Kidney epithelial cell (primary cell): Measurements from ENCODE around the gene BCL2L13. TPM values are rescaled to one million over a fixed set of nuclear protein-coding genes. Genes with fewer than 3 reads are reported as not detected.

Source experiments
- DNase-seq: peaks from one replicate; pipeline ENCODE4 v3.0.0-alpha.2; 2010; ENCODE audit warnings: low read depth
- H3K27me3 ChIP-seq: 2 replicates; pipeline ENCODE4 v1.6.0; 2011; ENCODE audit warnings: low read length; ENCODE audit not compliant: control insufficient read depth, insufficient read depth
- H3K36me3 ChIP-seq: 2 replicates; pipeline ENCODE4 v1.5.1; 2011; ENCODE audit warnings: low read length; ENCODE audit not compliant: control insufficient read depth, insufficient read depth
- H3K4me3 ChIP-seq: 2 replicates; pipeline ENCODE4 v1.5.1; 2011; ENCODE audit warnings: low read depth, mild to moderate bottlenecking, control low read depth, low read length
- total RNA-seq: library from RNA; depleted of rRNA; stranded (reverse); fragments of >200 nt; gene quantifications from 2 replicates; pipeline ENCODE4 v1.2.3, GENCODE V29; 2015
- TF ChIP-seq, protein P1 (sequence below): IDR thresholded peaks from 2 replicates; pipeline ENCODE4 v1.5.1; 2011; ENCODE audit warnings: mild to moderate bottlenecking, moderate library complexity, low read length, control low read depth, inconsistent platforms; ENCODE audit not compliant: insufficient read depth, poor library complexity, severe bottlenecking

BCL2L13 gene
- total RNA-seq, 1 donor from 2014 or later, result 58.4 TPM

DNA sequence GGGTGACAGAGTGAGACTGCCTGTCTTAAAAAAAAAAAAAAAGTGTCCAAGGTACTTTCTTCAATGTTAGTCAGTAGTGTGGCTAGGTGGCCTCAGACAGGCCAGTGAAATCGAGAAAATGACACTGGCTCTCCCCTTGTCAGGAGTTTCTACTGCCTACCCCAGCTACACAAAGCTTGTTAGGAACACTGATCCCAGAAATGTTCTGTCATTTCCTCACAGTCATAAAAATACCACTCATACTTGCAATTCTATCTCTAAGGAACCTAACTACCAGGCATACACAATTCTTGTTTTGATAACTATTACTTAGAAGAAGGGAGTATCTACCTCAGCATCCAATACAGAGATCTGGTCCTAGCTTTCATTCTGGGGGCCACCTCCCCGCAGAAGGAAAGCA, 41.3 kb upstream of the BCL2L13 start:
- Histone ChIP-seq H3K4me3 (no peak overlapping the region), H3K36me3 (peaks cover 7% of the 10 kb centered on the region), H3K27me3 (no peaks in the 10 kb centered on the region)
- TF ChIP-seq, protein P1, sequence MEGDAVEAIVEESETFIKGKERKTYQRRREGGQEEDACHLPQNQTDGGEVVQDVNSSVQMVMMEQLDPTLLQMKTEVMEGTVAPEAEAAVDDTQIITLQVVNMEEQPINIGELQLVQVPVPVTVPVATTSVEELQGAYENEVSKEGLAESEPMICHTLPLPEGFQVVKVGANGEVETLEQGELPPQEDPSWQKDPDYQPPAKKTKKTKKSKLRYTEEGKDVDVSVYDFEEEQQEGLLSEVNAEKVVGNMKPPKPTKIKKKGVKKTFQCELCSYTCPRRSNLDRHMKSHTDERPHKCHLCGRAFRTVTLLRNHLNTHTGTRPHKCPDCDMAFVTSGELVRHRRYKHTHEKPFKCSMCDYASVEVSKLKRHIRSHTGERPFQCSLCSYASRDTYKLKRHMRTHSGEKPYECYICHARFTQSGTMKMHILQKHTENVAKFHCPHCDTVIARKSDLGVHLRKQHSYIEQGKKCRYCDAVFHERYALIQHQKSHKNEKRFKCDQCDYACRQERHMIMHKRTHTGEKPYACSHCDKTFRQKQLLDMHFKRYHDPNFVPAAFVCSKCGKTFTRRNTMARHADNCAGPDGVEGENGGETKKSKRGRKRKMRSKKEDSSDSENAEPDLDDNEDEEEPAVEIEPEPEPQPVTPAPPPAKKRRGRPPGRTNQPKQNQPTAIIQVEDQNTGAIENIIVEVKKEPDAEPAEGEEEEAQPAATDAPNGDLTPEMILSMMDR, result no peak
- no peak for DNase-seq

DNA sequence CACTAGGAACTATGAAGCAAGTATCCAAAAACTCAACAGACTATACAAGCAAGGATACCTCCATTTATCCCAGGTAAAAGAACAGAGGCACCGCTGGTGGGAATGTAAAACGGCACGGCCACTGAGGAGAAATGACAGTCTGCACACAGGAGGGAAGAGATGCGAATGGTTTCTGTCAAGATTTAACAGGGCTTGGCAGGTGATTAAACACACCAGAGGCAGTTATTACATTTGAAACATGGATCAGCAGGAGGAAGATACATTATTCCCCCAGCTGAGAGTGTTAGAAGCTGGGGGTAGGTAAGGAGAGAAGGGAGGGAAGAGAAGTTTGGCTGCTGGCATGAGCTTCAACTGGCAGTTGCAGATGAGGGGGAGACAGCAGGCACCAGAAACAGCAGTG, 40.2 kb upstream of the BCL2L13 start:
- Histone ChIP-seq H3K4me3 (no peak overlapping the region), H3K27me3 (no peaks in the 10 kb centered on the region), H3K36me3 (peaks cover 5% of the 10 kb centered on the region)
- DNase-seq, result no peak
- TF ChIP-seq, protein P1, result no peak

- DNase-seq, result no peak
- TF ChIP-seq, protein P1, result no peak
- H3K4me3 ChIP-seq, result no peak overlapping the region
- no peaks in the 10 kb centered on the region for H3K27me3 ChIP-seq
- peaks cover 5% of the 10 kb centered on the region for H3K36me3 ChIP-seq
Measured at GRCh38 chr22:17601031-17601430, 37.5 kb upstream of the BCL2L13 start.

DNA sequence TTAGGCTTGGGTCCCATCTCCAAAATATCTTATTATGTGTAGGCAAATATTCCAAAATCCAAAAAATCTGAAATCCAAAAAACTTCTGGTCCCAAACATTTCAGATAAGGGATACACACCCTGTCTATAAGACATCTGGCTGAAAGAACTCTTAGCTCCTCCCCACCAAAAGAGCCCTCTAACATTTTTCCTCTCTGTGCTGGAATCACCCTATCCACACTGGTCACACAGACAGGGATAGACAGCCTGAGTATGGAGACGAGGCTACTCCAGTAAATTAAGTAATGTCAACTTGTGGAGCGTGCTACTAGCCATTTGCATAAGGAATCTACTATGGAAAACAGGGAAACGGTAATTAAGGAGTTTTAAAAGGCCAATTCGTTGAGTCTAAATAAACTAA, 34.9 kb upstream of the BCL2L13 start:
- no peaks in the 10 kb centered on the region for H3K27me3 ChIP-seq
- no peaks in the 10 kb centered on the region for H3K36me3 ChIP-seq
- no peak for DNase-seq
- TF ChIP-seq, protein P1, result no peak
- no peak overlapping the region for H3K4me3 ChIP-seq

DNA sequence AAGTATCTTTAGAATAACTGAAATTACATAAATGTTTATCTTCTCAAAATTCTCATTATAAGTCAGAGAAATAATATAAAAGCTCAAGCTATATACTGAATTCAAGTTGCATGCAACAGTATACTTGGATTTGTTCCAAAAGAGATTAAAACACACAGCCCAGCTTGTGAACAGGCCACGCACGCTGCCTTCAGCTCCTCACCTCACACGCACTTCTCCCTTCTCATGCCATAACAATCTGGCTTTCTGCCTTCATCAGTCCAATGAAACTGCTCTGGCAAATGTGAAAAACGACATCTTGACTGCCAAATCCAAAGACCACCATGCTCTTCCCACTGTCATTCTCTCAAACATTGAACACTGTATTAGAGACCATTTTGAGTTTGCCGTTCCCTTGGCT, 32.1 kb upstream of the BCL2L13 start:
- TF ChIP-seq, protein P1, result no peak
- H3K36me3 ChIP-seq, result no peaks in the 10 kb centered on the region
- no peak for DNase-seq
- no peak overlapping the region for H3K4me3 ChIP-seq
- H3K27me3 ChIP-seq, result no peaks in the 10 kb centered on the region

DNA sequence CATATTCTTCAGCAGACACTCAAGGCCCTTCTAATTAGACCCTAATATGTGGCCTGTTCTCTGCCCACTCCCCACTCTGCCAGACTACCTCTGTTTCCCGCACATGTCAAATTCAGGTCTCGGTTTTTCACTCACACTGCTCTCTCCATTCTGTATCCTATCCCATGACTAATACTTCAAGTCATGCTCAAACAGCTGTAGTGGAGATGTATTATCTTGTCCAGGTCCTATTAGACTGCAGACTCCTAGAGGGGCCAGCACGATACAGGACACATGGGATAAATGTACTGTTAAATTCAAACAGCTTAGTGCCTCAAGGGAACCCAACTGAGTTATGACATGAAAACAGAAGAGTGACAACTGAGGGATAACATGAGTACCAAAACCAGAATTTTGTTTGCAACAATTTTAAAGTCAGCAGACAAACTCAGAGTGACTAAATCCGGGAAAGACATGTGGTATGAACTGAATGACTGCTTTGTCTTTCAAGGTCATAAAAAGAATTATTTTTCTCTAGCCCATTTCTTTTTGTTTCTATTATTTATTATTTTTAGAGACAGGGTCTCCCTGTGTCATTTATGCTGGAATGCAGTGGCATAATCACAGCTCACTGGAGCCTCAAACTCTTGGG, 30.6 kb upstream of the BCL2L13 start:
- Histone ChIP-seq H3K27me3 (no peaks in the 10 kb centered on the region), H3K36me3 (peaks cover 1% of the 10 kb centered on the region), H3K4me3 (no peak overlapping the region)
- DNase-seq, result no peak
- TF ChIP-seq, protein P1, result no peak
